Aorta (tissue), 5 donors: ENCODE results near the gene SLC38A3. TPM values are rescaled to one million over a fixed set of nuclear protein-coding genes. Genes with fewer than 3 reads are reported as not detected.

Experiments
- ATAC-seq: fragments of 200-7000 bp; cut with Tn5 transposase; one replicate; pipeline ENCODE4 v1.9.1; 2022; ENCODE audit warnings: moderate library complexity; ENCODE audit not compliant: low FRiP score
- DNase-seq, 2 donors: peaks; one replicate each; pipeline ENCODE4 v3.0.0-alpha.2; 2020
- H3K27ac ChIP-seq, 2 donors: one replicate each; pipeline ENCODE4 v1.5.1; 2013; ENCODE audit warnings: low read length in 2 of 2, mild to moderate bottlenecking in 2 of 2, moderate library complexity in 2 of 2, control low read depth in 1 of 2, inconsistent platforms in 1 of 2, low read depth in 1 of 2
- H3K27me3 ChIP-seq, 2 donors: one replicate each; pipeline ENCODE4 v1.6.1; 2013; ENCODE audit warnings: control low read depth in 1 of 2, low read length in 1 of 2, mild to moderate bottlenecking in 1 of 2, moderate library complexity in 1 of 2; ENCODE audit not compliant: insufficient read depth in 2 of 2, control insufficient read depth in 1 of 2
- H3K36me3 ChIP-seq, 2 donors: one replicate each; pipeline ENCODE4 v1.6.1; 2013; ENCODE audit warnings: control low read depth in 1 of 2, low read length in 1 of 2, mild to moderate bottlenecking in 1 of 2; ENCODE audit not compliant: insufficient read depth in 2 of 2, control insufficient read depth in 1 of 2
- H3K4me1 ChIP-seq, 2 donors: one replicate each; pipeline ENCODE4 v1.6.1; 2013; ENCODE audit warnings: low read length in 2 of 2, control low read depth in 1 of 2, mild to moderate bottlenecking in 1 of 2, moderate library complexity in 1 of 2; ENCODE audit not compliant: insufficient read depth in 2 of 2, control insufficient read depth in 1 of 2
- H3K4me3 ChIP-seq, 2 donors: one replicate each; pipeline ENCODE4 v1.5.1; 2013; ENCODE audit warnings: low read length in 2 of 2, control low read depth in 1 of 2, mild to moderate bottlenecking in 1 of 2
- H3K9me3 ChIP-seq: one replicate; pipeline ENCODE4 v1.6.1; 2013; ENCODE audit warnings: mild to moderate bottlenecking, low read length; ENCODE audit not compliant: control insufficient read depth
- WGBS, 2 donors: extraction: QIAGEN DNeasy Blood & Tissue Kit; methylation state at CpG; one replicate each; pipeline ENCODE4 v1.1.7; 2013; 5-methylcytosine and 5-hydroxymethylcytosine counted together
- intact Hi-C, 2 donors: fragments of 100-400 bp; cut with DNase I; formaldehyde crosslinking; loops; one replicate each; pipeline versions ENCODE4 v1.14.2 to v1.15.0; 2022
- polyA plus RNA-seq, 2 donors: library from polyadenylated mRNA; stranded (reverse); fragments of 200-250 nt; gene quantifications; one replicate each; pipeline ENCODE4 v1.2.3, GENCODE V29; 2013
- total RNA-seq, 2 donors: library from RNA; stranded (reverse); fragmentation: NEBNext Ultra II Directional; extraction: Animal tissue kit (Norgen Biotek cat#: 25700); gene quantifications; one replicate each; pipeline ENCODE4 v1.2.1, GENCODE V29; 2021
- donor health status: healthy with polysubstance abuse.
- donor health status: Bipolar disorder and iron deficiency.
- donor health status: DM: no; HTN: no; CAD: no.
- donor health status: DM: no; HTN: no; CAD: no.
- donor health status: DM: yes; HTN: yes; CAD: no.

Gene SLC38A3
- total and polyA plus RNA-seq, 4 donors, result 0.19 to 1.4 (median 0.56) TPM; not detected in 1

- 56 to 67% methylated on average over 5 of the region's 5 CpGs for WGBS, 2 donors
- no peak for DNase-seq
- H3K4me1 ChIP-seq, result peaks cover 0 to 4% of the 10 kb centered on the region in 2 donors
- H3K27ac ChIP-seq, result peak overlapping the region in 1 of 2 donors; percentile 45
- H3K9me3 ChIP-seq, result no peaks in the 10 kb centered on the region
- H3K4me3 ChIP-seq, result no peak overlapping the region
- ATAC-seq, result no peak
- H3K36me3 ChIP-seq, result no peaks in the 10 kb centered on the region
- intact Hi-C loops, result no loop called here
- no peaks in the 10 kb centered on the region for H3K27me3 ChIP-seq
These were observed 42.8 kb upstream of the SLC38A3 start for GRCh38 chr3:50162034-50162883.

GRCh38 chr3:50163572-50164455 lies 41.3 kb upstream of the SLC38A3 start:
- H3K27me3 ChIP-seq, result no peaks in the 10 kb centered on the region
- 1 to 7% methylated on average over 8 of the region's 8 CpGs for WGBS, 2 donors
- no peaks in the 10 kb centered on the region for H3K9me3 ChIP-seq
- peak; percentile 62 for ATAC-seq
- DNase-seq, result peak; percentile 94 to 97
- no peak overlapping the region for H3K4me3 ChIP-seq
- H3K36me3 ChIP-seq, result no peaks in the 10 kb centered on the region
- H3K4me1 ChIP-seq, result peaks cover 0 to 4% of the 10 kb centered on the region in 2 donors
- peak overlapping the region in 1 of 2 donors; percentile 89 for H3K27ac ChIP-seq
- intact Hi-C loops, result no loop called here

- WGBS, 2 donors, result 2 to 9% methylated on average over 1 of the region's 1 CpG
- Histone ChIP-seq H3K4me1 (peaks cover 0 to 4% of the 10 kb centered on the region in 2 donors), H3K27me3 (no peaks in the 10 kb centered on the region), H3K4me3 (no peak overlapping the region), H3K9me3 (no peaks in the 10 kb centered on the region), H3K27ac (peak overlapping the region in 1 of 2 donors; percentile 89), H3K36me3 (no peaks in the 10 kb centered on the region)
- no peak for DNase-seq
- intact Hi-C loops, result no loop called here
- no peak for ATAC-seq
These were observed 40.6 kb upstream of the SLC38A3 start for GRCh38 chr3:50164481-50164880.

- peak; percentile 81 for ATAC-seq
- intact Hi-C loops, result no loop called here
- no peaks in the 10 kb centered on the region for H3K9me3 ChIP-seq
- H3K4me3 ChIP-seq, result no peak overlapping the region
- DNase-seq, result peak; percentile 86
- peaks cover 0 to 4% of the 10 kb centered on the region in 2 donors for H3K4me1 ChIP-seq
- H3K27me3 ChIP-seq, result no peaks in the 10 kb centered on the region
- peak overlapping the region in 1 of 2 donors; percentile 90 for H3K27ac ChIP-seq
- WGBS, 2 donors, result 0 to 4% methylated on average over 7 of the region's 7 CpGs
- no peaks in the 10 kb centered on the region for H3K36me3 ChIP-seq
These were observed 39.8 kb upstream of the SLC38A3 start for GRCh38 chr3:50164984-50165909.

GRCh38 chr3:50165910-50166538 lies 39.0 kb upstream of the SLC38A3 start:
- Histone ChIP-seq H3K27me3 (no peaks in the 10 kb centered on the region), H3K27ac (peak overlapping the region in 1 of 2 donors; percentile 90), H3K4me1 (peaks cover 0 to 4% of the 10 kb centered on the region in 2 donors), H3K9me3 (no peaks in the 10 kb centered on the region), H3K4me3 (no peak overlapping the region), H3K36me3 (no peaks in the 10 kb centered on the region)
- peak; percentile 66 for ATAC-seq
- intact Hi-C loops, result no loop called here
- 3 to 5% methylated on average over 12 to 15 of the region's 15 CpGs for WGBS, 2 donors
- no peak for DNase-seq

GRCh38 chr3:50166620-50167019 lies 38.5 kb upstream of the SLC38A3 start:
- Histone ChIP-seq H3K9me3 (no peaks in the 10 kb centered on the region), H3K4me3 (no peak overlapping the region), H3K27me3 (no peaks in the 10 kb centered on the region), H3K4me1 (peaks cover 0 to 4% of the 10 kb centered on the region in 2 donors), H3K36me3 (no peaks in the 10 kb centered on the region), H3K27ac (peak overlapping the region in 1 of 2 donors; percentile 90)
- DNase-seq, result no peak
- intact Hi-C loops, result no loop called here
- no peak for ATAC-seq
- 27 to 32% methylated on average over 6 of the region's 6 CpGs for WGBS, 2 donors

- Histone ChIP-seq H3K27me3 (no peaks in the 10 kb centered on the region), H3K4me1 (peaks cover 0 to 4% of the 10 kb centered on the region in 2 donors), H3K9me3 (no peaks in the 10 kb centered on the region), H3K27ac (peak overlapping the region in 1 of 2 donors; percentile 90), H3K36me3 (no peaks in the 10 kb centered on the region), H3K4me3 (no peak overlapping the region)
- 74 to 77% methylated on average over 16 of the region's 16 CpGs for whole genome bisulfite sequencing, 2 donors
- ATAC-seq (no peak), DNase-seq (no peak)
- intact Hi-C loops, result no loop called here
These were observed 37.8 kb upstream of the SLC38A3 start for GRCh38 chr3:50167069-50167840.
